Adipose tissue (tissue), 3 donors: ENCODE measurements around the gene KCNMA1. TPM values are rescaled to one million over a fixed set of nuclear protein-coding genes. Genes with fewer than 3 reads are reported as not detected.
"Not testable (repeated sequence)": the region's sequence is repeated elsewhere in the genome, so short reads cannot be mapped to it uniquely, and the experiment has no call there.

Experiments
- H3K27ac ChIP-seq: one replicate; pipeline ENCODE4 v1.5.1; 2013; ENCODE audit warnings: low read depth, low read length
- WGBS, 3 donors: extraction: QIAGEN DNeasy Blood & Tissue Kit; methylation state at CpG; one replicate each; pipeline ENCODE4 v1.1.7; 2013; 5-methylcytosine and 5-hydroxymethylcytosine counted together
- polyA plus RNA-seq, 3 donors: library from polyadenylated mRNA; stranded (reverse); fragments of 200-250 nt; gene quantifications; one replicate each; pipeline ENCODE4 v1.2.3, GENCODE V29; 2013
- donor health status: healthy with polysubstance abuse.
- donor health status: Bipolar disorder and iron deficiency.
- donor health status: healthy.

KCNMA1 gene
- polyA plus RNA-seq, 3 donors, result 2.5 to 5.1 (median 3.8) TPM

GRCh38 chr10:77391605-77392235 is 245.9 kb downstream of the KCNMA1 start:
- H3K27ac ChIP-seq, result no peak overlapping the region
- WGBS, 3 donors, result 16 to 36% (median 23%) methylated on average over 12 of the region's 12 CpGs

DNA sequence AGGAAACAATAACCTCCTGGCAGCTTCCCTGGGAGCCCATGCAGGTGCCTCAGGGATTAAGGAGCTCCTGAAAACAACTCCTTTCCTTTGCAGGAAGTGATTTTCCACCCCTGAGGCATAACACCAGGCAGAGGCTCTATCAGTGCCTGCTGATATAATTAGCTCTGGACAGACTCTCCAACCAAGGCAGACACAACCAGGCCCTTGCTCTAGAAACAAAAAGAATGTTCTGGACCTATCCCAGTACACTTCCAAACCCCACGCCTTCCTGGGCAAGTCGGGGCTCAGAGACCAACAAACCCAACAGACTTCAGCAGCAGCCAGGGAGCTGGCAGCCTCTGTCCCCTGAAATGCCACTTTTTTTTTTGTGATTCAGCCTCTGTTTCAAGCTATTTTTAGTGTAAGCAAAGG is 247.1 kb downstream of the KCNMA1 start:
- 25 to 87% (median 78%) methylated on average over 2 of the region's 2 CpGs for WGBS, 3 donors
- H3K27ac ChIP-seq, result no peak overlapping the region

DNA sequence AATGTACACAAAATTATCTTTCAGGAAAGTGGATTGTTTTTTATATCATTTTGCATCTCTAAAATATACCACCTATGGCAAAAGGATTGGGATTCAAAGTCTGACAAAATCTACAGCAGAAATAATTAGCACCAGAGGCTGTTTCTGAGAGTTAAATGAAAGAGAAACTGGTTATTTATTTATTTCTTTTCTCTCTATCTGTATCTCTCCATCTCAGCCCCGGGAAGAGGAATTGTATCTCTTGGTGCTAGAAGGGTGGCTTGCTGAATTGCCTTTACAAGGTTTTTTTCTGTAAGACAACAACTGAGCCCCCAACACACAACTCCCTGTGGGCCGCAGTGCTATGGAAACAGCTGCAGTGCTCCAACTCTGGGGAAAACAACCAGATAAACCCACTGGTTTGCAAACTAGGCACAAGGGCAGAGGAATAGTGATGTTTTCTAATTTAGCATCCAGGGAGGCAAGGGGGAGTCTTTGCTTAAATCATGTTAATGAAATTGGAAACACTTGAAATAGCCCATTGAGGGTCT is 249.0 kb downstream of the KCNMA1 start:
- H3K27ac ChIP-seq, result no peak overlapping the region
- WGBS, 3 donors, result 38 to 76% (median 44%) methylated on average over 2 of the region's 2 CpGs

DNA sequence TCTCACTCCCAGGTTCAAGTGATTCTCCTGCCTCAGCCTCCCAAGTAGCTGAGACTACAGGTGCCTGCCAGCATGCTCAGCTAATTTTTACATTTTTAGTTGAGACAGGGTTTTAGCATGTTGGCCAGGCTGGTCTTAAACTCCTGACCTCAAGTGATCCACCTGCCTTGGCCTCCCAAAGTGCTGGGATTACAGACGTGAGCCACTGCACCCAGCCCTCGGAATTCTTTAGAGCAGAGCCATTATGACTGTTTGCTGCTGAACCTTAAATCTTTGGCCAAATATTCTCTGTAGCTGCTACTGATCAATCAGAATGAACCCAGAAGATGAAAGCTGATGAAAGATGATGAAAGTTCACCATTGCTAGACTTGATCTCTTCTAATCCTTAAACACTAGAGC is 249.9 kb downstream of the KCNMA1 start:
- H3K27ac ChIP-seq, result not testable (repeated sequence)
- WGBS, 3 donors, result 73 to 89% (median 87%) methylated on average over 2 of the region's 2 CpGs

DNA sequence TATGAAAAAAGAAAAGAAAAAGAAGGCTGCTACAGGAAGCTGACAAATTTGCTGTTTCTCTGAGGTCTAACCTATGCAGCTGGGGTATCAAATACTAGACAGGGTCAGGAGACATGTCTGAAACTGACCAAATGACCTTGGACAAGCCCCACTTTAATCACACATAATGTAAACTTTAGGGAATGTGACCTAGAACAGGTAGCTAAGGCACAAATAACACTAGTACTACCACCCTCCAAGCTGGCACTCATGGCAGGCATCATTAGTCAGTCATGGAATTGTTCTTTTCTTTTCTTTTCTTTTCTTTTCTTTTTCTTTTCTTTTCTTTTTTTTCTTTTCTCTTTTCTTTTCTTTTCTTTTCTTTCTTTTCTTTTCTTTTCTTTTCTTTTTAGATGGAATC is 250.4 kb downstream of the KCNMA1 start:
- H3K27ac ChIP-seq, result no peak overlapping the region

DNA sequence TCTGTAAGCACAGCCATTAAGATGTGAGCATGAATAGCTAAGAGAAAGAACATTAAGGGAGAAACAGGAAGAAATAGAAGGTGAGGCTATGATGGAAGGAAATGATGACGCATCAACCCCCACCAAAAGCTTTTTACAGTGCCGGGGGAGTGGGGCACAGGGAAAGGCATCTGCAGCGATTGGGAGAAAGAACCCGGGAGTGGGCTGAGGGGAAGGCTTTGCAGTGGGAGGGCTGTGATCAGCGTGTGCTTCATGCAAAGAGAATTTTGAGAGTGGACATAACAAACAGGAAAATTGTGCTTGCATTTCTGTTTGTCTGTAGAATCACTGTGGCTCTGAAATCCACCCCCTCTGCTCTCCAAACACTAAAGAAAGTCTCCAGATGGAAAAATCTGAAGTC is 250.8 kb downstream of the KCNMA1 start:
- WGBS, 3 donors, result 4 to 38% (median 14%) methylated on average over 5 of the region's 5 CpGs
- no peak overlapping the region for H3K27ac ChIP-seq

DNA sequence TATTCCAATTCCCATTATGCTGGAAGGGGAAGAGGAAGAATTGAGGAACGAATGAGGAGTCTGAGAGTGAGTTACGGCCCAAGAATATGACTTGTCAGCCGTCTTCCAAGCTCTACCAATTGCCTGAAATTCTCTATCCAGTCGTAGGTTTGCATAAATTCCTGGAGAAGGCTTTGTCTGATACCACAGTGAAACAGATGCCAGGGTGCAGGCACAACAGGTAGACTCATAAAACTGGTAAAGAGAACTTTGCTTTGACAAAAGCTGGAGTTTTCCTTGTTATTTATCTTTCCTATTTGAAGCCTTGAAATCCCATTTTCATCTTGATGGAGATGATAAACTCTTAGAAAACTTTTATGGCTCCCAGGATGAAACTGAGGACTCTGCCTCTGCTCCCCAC is 251.2 kb downstream of the KCNMA1 start:
- WGBS, 3 donors, result 70 to 75% (median 71%) methylated on average over 4 of the region's 4 CpGs
- no peak overlapping the region for H3K27ac ChIP-seq

GRCh38 chr10:77385315-77385714 is 252.3 kb downstream of the KCNMA1 start:
- H3K27ac ChIP-seq, result no peak overlapping the region
- WGBS, 3 donors, result 66 to 93% (median 91%) methylated on average over 2 of the region's 2 CpGs

GRCh38 chr10:77383861-77384553 is 253.6 kb downstream of the KCNMA1 start:
- no peak overlapping the region for H3K27ac ChIP-seq

GRCh38 chr10:77381750-77382149 is 255.9 kb downstream of the KCNMA1 start:
- 87 to 92% (median 88%) methylated on average over 4 of the region's 4 CpGs for WGBS, 3 donors
- H3K27ac ChIP-seq, result no peak overlapping the region

More at GRCh38 chr10:77383861-77384553, 253.6 kb downstream of the KCNMA1 start:
- WGBS, 3 donors, result 82 to 91% (median 86%) methylated on average over 14 of the region's 14 CpGs

GRCh38 chr10:77380723-77381122 is 256.9 kb downstream of the KCNMA1 start:
- H3K27ac ChIP-seq, result no peak overlapping the region
- WGBS, 3 donors, result 90 to 100% (median 100%) methylated on average over 1 of the region's 1 CpG

DNA sequence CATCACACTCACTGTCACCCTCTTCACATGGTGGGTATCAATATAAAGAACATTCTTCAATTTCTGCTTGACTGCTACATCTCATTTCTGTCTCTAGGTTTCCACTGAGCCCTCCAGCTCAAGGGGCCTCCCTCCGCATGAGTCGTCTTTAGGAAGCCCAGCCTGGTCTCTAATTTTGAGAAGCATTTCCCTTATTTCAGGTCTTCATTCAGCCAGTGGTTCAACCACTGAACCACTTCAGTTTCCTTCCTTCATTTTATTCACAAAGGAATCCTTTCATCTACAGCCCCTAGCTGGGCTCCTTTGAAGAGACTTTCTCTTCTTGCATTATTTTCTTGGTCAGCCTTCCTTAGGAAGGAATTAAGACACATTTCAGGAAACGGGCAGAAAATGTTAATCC is 257.4 kb downstream of the KCNMA1 start:
- 37 to 79% (median 51%) methylated on average over 3 of the region's 3 CpGs for WGBS, 3 donors
- H3K27ac ChIP-seq, result no peak overlapping the region

DNA sequence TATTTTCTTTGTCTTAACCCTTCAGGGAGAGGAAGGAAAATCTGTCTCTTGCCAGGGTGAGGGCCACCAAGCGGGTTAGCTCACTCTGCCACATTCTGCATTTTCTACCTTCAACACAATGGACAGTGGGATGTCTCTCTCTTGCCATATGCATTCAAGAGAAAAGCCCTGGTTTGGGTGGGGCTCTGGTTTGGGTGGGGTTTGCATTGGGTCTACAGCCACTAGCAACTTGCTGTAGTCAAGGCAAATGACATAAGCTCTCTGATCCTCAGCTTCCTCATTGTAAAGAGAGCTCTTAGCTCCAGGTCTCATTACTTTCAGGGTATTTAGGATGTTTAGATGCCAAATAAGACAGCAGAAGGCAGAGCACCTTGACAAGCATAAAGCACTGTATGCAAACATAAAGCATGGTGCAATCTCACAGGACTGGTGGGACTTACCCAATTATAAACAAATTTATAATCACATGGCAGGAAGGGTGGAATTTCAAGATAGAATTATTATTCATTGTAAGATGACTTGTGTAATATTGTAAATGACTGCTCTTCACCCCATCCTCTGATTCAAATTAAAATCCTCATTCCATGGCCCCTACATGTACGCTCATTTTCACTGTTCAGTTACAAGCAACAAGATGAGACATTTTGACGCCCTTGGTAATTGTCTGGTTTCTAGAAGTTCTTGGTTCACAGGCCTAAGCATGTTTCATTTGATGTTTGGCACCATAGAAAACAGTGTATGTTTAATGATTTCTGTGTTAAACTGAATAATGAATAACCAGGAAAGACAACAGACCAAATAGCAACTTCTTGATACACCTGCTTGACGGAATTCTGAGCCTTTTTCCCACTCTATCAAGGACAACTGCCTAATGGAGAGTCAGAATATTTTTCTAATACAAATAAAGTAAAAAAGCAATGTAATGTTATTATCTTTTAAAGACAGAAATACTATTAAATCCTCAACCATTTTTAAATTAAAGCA is 258.9 kb downstream of the KCNMA1 start:
- WGBS, 3 donors, result 61 to 95% (median 93%) methylated on average over 4 of the region's 4 CpGs
- no peak overlapping the region for H3K27ac ChIP-seq

DNA sequence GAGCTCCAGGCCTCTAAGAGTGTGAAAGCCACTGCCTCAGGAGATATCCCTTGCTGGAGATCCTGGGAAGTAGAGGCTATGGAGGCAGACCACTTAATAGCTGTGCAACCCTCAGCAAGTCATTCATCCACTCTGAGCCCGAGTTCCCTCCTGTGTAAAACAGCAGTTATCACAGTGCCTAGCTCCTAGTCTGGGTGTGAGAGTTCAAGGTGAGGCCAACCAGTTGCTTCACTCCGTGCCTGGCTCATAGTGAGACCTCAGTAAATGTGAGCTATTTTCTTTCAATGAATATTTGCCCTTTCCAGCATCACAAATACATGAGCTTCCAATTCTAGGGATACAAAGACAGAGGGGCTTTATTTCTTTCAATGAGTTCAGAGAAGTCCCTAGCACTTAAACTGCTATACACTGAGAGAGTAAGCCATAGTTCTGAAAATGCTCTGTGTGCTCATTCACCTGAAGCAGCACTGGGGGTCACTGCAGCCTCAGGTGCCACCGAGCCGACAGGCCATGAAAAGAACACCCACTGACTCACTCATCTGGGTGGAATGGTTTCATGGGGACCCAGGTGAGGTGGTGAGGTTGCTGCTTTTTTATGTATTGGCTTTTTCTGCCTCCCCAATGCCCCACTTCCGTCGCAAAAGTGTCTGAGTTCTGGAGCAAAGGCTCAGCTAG is 259.8 kb downstream of the KCNMA1 start:
- 29 to 70% (median 66%) methylated on average over 6 of the region's 6 CpGs for WGBS, 3 donors
- no peak overlapping the region for H3K27ac ChIP-seq

GRCh38 chr10:77377034-77377433 is 260.6 kb downstream of the KCNMA1 start:
- 34 to 68% (median 63%) methylated on average over 5 of the region's 5 CpGs for WGBS, 3 donors
- H3K27ac ChIP-seq, result no peak overlapping the region

- 78 to 88% (median 87%) methylated on average over 2 of the region's 2 CpGs for WGBS, 3 donors
- H3K27ac ChIP-seq, result no peak overlapping the region
These were observed 263.4 kb downstream of the KCNMA1 start for GRCh38 chr10:77374189-77374656.

GRCh38 chr10:77371848-77372799 is 265.5 kb downstream of the KCNMA1 start:
- WGBS, 3 donors, result 38 to 73% (median 70%) methylated on average over 7 of the region's 7 CpGs
- H3K27ac ChIP-seq, result no peak overlapping the region
